ENCODE results near the gene PHF20.
"Not testable (repeated sequence)": the region's sequence is repeated elsewhere in the genome, so short reads cannot be mapped to it uniquely, and the experiment has no call there.

PHF20 gene

DNA sequence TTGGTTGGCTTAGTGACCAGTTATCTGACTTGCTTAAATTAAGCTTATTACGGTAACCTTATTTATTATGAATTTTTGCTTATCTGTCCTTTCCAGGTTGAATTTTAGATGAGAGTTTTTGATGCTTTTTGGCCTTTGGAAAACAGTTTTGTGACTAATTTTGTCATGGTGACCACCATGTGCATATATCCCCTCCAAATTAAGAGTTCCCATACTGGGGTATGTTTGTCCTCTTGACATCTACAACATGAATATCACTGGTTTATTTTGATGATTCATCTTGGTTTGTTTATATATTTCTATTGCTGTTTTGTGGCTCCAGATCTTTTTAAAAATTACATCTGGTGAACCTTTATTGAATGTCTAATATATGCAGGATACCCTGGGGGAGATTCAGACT, 61.4 kb downstream of the PHF20 start:
- H3K4me3 ChIP-seq (ENCODE audit: low read depth, low read length), result no peak overlapping the region

DNA sequence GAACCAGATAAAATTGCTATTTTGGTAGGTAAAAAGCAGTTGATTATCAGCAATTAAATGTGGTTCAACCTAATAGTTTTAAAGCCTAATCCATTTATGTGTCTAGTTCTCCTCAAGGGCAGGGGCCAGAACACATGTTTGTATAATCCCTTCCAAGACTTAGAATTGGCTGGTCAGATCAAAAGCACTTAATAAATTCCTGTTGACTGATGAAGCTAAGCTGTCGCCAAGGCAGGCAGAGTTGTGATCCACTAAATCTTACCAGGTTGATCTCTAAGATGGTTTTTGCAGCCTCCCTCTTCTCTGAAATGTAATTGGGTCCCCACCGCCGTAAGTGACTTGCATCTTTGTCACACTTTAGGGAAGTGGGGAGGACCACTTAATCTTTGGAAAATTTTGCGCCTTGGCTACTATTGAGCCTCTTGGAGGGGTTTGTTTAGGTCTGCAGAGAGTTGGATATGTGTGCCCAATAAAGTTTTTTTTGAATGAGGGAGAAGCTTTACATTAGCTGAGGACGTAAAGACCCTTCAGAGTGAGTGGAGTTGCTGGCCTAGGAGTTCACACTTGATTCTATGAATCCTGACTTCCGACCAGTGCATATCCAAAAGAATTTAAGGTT, 65.9 kb downstream of the PHF20 start:
- TF ChIP-seq, protein P1, sequence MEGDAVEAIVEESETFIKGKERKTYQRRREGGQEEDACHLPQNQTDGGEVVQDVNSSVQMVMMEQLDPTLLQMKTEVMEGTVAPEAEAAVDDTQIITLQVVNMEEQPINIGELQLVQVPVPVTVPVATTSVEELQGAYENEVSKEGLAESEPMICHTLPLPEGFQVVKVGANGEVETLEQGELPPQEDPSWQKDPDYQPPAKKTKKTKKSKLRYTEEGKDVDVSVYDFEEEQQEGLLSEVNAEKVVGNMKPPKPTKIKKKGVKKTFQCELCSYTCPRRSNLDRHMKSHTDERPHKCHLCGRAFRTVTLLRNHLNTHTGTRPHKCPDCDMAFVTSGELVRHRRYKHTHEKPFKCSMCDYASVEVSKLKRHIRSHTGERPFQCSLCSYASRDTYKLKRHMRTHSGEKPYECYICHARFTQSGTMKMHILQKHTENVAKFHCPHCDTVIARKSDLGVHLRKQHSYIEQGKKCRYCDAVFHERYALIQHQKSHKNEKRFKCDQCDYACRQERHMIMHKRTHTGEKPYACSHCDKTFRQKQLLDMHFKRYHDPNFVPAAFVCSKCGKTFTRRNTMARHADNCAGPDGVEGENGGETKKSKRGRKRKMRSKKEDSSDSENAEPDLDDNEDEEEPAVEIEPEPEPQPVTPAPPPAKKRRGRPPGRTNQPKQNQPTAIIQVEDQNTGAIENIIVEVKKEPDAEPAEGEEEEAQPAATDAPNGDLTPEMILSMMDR (IDR thresholded peaks at IDR 0.05; ENCODE audit: borderline replicate concordance, insufficient read depth, low read depth, low read length), result no peak
- H3K4me3 ChIP-seq (ENCODE audit: low read depth, low read length), result no peak overlapping the region

More for the DNA sequence above, 61.4 kb downstream of the PHF20 start:
- TF ChIP-seq, protein P1 (IDR thresholded peaks at IDR 0.05; ENCODE audit: borderline replicate concordance, insufficient read depth, low read depth, low read length), result no peak

DNA sequence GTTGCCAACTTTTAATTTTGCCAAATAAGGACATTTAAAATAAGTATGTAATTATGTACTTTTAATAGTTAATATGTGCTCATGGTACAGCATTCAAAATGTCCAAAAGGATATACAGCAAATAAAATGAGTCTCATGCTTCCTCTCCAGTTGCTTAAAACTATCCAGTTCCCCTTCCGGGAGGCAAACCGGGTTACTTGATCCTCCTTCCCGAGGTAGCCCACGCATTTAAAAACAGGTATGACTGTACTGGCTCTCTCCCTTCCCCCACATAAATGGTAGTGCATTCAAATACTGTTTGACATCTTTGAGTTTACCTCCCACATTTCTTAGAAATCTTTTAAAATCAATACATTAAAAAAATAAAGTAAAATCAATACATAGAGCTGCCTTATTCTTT, 66.4 kb downstream of the PHF20 start:
- TF ChIP-seq, protein P1 (IDR thresholded peaks at IDR 0.05; ENCODE audit: borderline replicate concordance, insufficient read depth, low read depth, low read length), result no peak
- no peak overlapping the region for H3K4me3 ChIP-seq (ENCODE audit: low read depth, low read length)

DNA sequence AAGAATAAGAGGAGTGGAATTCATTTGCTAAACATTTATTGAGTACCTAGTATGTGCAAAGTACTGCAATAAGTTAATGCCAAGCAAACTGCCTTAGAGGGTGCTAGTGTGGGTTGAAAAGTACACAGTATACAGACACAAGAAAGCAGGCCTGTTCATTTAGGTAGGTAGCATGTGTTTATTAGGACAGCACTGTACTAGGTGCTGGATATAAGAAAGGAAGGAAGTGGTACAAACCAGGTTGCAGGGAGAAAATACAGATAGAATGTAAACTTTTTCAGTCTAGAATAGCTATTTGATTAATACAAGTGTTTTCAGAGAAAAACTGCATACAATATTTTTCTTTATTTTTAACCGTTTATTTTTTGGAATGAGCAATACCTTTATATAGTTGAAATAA, 68.1 kb downstream of the PHF20 start:
- TF ChIP-seq, protein P1 (IDR thresholded peaks at IDR 0.05; ENCODE audit: borderline replicate concordance, insufficient read depth, low read depth, low read length), result no peak
- H3K4me3 ChIP-seq (ENCODE audit: low read depth, low read length), result no peak overlapping the region

DNA sequence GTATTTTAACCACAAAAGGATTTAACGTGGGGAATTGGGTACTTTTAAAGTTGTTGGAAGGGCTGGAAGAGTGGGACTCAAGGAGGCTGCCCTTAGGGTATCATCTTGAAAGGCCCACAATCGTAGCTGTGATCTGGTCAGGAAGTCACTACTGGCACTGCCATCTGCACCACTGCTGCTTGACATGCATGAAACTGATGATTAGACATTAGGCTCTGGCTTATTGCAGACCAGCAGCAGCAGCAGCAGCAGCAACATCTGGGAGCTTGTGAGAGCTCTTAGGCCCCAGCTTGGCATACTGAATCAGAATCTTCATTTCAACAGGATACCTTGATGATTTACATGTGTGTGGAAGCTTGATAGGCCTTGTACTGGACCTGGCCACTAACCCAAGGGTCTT, 68.6 kb downstream of the PHF20 start:
- TF ChIP-seq, protein P1 (IDR thresholded peaks at IDR 0.05; ENCODE audit: borderline replicate concordance, insufficient read depth, low read depth, low read length), result no peak
- H3K4me3 ChIP-seq (ENCODE audit: low read depth, low read length), result no peak overlapping the region

DNA sequence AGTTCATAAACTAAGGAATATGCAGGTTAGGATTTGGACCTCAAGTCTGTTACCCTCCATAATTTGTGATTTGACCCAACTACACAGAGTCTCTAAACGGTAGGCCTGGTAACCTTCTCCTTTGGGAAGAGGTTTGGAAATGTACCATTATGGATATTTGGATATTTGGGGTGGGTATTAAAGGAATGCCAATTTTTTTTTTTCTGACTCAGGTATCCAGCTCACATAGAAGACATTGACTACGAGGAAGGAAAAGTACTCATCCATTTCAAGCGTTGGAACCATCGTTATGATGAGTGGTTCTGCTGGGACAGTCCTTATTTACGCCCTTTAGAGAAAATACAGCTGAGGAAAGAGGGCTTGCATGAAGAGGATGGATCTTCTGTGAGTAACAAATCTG, 70.5 kb downstream of the PHF20 start:
- no peak overlapping the region for H3K4me3 ChIP-seq (ENCODE audit: low read depth, low read length)
- TF ChIP-seq, protein P1 (IDR thresholded peaks at IDR 0.05; ENCODE audit: borderline replicate concordance, insufficient read depth, low read depth, low read length), result no peak

DNA sequence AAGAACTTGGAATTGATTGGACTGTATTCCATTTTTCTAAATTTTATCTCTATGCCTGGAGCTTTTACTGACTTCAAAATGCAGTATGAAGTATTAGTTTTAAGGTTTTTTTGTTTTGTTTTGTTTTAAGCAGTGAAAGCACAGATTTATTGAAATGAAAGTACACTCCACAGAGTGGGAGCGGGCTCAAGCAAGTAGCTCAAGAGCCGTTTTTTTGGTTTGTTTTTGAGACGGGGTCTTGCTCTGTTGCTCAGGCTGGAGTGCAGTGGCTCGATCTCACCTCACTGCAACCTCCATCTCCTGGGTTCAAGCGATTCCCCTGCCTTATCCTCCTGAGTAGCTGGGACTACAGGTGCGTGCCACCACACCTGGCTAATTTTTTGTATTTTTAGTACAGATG, 72.1 kb downstream of the PHF20 start:
- H3K4me3 ChIP-seq (ENCODE audit: low read depth, low read length), result not testable (repeated sequence)

DNA sequence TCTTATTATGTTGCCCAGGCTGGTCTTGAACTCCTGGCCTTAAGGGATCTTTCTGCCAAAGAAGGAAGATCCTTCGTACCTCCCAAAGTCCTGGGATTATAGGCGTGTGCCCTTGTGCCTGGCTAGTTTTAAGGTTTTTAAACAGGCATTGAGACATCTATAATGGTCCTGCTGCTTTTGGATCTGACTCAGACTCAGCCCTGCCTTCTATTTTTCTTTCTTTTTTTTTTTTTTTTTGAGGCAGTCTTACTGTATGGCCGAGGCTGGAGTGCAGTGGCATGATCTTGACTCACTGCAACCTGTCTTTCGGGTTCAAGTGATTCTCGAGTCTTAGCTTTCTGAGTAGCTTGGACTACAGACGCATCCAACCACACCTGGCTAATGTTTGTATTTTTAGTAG, 73.7 kb downstream of the PHF20 start:
- H3K4me3 ChIP-seq (ENCODE audit: low read depth, low read length), result no peak overlapping the region
- TF ChIP-seq, protein P1 (IDR thresholded peaks at IDR 0.05; ENCODE audit: borderline replicate concordance, insufficient read depth, low read depth, low read length), result no peak
